NCI-H2227 (cell line): ENCODE data around the gene MAD1L1.
"Not testable (repeated sequence)": the region's sequence is repeated elsewhere in the genome, so short reads cannot be mapped to it uniquely, and the experiment has no call there.

ENCODE experiments used
- DNase-seq: peaks from one replicate; lab custom pipeline; 2025; ENCODE audit not compliant: unreplicated experiment; lab: John Stamatoyannopoulos, UW

MAD1L1 gene

DNA sequence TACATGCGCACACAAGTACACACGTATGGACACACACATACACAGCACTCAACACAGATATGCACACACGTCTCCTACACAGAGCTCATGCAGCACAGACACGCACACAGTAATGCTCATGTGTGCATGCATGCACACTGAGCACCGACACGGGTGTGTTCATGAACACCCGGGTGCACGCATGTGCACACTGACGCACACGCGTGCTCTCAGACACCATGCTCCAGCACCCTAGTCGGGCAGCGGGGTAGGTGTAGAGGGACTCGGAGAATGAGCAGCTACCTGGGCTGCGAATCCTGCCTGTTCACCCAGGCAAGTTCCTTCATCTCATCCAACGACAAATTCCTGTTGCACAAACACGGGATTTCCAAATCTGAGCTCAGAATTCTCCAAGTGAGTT is 184.7 kb downstream of the MAD1L1 start:
- no peak for DNase-seq

GRCh38 chr7:2046581-2047565 is 185.9 kb downstream of the MAD1L1 start:
- DNase-seq: no peak

DNA sequence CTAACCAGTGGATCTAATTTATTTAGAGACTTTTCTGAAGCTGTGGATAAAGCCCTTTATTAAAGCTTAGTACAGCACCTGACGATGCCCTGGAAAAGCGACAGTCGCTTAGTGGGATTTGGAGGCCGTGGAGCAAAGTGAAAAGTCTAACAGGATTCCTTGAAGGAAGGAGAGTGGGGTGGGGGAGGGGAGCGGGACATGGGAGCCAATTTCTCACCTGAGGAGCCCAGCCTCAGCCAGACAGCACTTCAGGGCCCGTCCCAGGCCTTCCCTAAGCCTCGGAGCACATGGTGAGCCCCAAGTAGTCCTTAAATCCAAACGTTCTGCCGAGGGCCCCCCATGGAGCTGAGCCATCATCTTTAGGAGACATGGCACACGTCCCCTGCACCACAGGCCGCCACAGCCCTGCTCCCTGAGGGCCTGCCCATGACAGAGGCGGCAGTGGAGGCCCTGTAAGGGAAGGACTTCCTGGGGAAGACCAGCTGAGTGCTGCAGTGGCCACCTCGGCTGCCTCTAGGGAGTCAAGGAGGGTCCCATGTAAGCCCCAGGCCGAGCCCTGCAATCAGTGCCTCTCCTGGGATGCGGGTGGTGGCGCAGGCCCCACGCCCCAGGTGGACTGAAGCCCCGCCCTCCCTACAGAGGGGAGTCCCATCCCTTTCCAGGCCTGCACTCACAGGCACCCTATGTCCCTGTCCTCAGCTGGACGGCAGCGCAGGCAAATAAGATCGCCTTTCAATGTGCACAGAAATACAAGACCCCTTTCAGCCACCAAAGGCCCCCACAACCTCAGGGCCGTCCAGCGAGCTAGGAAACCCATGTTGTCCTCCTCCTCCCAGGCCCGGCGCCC is 187.0 kb downstream of the MAD1L1 start:
- DNase-seq: no peak

DNA sequence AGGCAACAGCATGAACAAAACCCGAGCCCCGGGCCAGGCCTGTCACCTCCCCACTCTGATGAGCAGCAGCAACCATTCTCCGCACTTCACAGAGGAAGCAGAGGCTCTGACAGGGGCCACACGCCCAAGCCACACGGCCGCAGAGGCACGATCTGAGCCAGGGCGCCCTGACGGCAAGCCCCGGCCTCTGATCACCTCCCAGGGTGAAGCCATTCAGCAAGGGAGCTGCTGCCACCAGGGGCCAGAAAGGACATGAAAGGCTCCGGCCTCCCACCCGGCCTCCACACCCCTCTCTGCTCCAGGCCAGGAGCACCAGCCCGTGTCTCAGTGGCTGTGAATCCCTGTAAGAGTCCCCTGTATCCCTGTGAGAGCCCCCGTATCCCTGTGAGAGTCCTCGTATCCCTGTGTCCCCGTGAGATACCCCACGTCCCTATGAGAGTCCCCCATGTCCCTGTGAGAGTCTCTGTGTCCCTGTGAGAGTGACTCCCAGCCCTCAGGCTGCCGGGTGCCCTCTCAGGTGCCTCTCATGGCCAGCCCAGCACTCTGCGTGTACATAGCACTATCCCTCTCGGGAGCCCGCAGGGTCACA is 187.8 kb downstream of the MAD1L1 start:
- no peak for DNase-seq

- DNase-seq: no peak
Measured at GRCh38 chr7:2044311-2044882, 188.3 kb downstream of the MAD1L1 start.

DNA sequence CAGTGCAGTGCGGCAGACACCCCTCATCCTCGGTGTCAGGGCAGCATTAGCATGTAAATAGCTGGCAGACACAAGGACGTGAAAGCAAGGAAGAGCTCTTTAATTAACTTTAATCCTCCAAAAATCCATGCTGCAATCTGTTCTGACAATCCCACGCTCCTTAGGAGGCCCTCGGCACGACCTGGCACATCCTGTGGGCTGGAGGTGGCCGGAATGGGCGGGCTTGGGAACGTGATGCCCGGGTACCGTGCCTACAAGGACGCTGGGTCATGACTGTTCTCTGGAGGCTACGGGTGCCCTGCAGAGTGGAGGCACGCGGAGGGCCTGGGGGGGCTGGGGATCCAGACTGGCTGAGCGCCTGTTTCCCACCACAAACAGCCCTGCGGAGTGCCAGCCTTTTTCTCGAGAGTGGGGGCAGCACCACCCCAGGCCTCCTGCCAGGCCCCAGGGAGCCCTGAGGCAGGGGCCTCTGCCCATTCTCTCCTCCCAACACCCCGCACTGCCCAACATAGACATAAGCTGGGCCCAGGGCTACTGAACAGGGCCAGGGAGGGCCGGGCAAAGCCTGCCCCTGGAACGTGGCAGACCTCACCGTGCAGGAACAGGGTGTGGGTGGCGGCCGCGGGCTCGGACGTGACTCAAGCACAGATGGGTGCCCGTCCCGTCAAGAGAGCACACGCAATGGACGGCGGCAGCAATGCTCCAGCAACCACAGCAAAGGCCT is 189.3 kb downstream of the MAD1L1 start:
- DNase-seq: no peak

- no peak for DNase-seq
Measured at GRCh38 chr7:2042650-2043049, 190.1 kb downstream of the MAD1L1 start.

DNA sequence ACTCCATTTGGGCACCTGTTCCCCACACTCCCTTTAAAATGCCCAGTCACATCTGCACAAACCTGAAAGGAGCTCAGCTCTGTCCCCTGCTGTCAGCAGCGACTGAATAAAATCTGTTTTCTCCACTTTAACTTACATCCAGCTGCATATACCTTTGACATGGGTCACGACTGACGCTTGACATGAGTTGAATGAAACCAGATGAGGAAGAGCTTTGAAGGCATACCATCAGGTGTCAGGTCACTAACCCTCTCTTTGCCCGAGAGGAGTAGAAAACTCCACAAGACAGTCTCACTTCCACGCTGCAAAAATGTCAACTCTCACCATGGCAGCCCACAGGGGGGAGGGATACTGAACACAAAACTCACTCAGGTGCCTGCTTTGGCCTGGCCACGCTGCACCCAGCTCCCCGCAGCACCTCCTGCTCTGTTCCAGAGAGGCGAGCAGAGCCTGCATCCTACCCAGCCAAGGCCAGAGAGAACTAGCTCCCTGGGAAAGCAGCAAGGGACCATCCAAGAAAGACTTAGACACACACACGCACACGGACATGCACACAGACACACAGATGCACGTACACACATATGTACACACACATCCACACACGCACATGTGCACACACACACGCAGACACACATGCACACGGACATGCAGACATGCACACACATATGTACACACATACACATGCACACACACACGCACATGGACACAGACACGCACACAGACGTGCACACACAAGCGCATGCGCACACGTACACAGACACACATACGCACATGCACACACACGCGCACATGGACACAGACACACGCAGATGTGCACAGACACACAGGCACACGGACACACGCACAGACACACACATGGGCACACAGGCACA is 191.0 kb downstream of the MAD1L1 start:
- no peak for DNase-seq

- no peak for DNase-seq
Measured at GRCh38 chr7:2040893-2041270, 191.9 kb downstream of the MAD1L1 start.

GRCh38 chr7:2040201-2040892 is 192.4 kb downstream of the MAD1L1 start:
- DNase-seq: no peak

DNA sequence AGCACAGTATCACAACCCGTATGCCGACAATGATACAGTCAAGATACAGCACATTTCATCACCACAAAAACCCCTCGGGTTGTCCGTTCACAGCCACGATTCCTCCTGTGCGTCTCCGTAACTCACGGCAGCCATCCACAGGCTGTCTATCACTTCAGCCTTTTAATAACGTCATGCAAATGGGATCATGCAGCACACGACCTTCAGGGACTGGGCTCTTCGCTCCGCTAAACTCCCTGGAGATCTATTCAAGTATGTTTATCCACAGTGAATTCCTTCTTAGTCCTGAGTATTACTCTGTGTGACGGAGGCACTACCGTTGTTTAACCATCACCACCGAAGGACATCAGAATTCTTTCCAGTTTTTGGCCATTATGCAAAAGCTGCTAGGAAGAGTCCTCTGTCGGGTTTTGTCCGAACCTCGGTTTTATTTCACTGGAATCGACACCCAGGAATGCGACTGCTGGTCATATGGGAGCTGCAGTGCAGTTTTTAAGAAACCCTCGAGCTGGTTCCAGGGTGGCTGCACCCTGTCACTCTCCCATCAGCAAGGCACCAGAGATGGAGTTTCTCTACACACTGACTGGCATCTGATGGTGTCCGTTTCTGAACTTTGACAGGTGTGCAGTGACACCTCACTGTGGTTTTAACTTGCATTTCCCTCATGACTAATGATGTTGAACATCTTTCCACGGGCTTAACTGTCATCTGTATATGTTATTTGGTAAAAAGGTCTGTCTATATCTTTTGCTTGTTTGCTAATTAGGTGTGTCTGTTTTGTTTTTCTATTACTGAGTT is 193.6 kb downstream of the MAD1L1 start:
- no peak for DNase-seq

- no peak for DNase-seq
Measured at GRCh38 chr7:2037808-2038522, 194.8 kb downstream of the MAD1L1 start.

GRCh38 chr7:2037301-2037807 is 195.4 kb downstream of the MAD1L1 start:
- DNase-seq: no peak

DNA sequence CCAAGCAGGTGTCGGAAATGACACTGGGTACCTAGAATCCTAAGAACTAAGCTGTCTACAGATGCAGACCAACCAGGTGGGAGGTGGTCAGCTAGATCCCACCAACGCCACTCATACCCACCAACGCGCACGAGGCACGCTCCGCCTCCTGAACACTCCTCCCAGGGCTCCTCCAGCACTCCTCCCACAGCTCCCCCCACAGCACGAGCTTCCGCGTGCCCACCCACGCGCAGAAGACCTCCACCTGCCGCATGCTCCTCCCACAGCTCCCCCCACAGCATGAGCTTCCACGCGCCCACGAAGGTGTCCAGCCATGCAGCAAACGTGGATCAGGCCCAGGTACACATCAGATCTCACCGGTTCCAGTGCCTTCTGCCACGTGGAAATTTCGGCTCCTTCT is 196.0 kb downstream of the MAD1L1 start:
- no peak for DNase-seq

- not testable (repeated sequence) for DNase-seq
Measured at GRCh38 chr7:2036201-2036600, 196.5 kb downstream of the MAD1L1 start.

GRCh38 chr7:2034291-2035201 is 198.2 kb downstream of the MAD1L1 start:
- DNase-seq: no peak
